Measurements from ENCODE around the gene ALG8. TPM values are rescaled to one million over a fixed set of nuclear protein-coding genes. Genes with fewer than 3 reads are reported as not detected.
"Not testable (repeated sequence)": the region's sequence is repeated elsewhere in the genome, so short reads cannot be mapped to it uniquely, and the experiment has no call there.

The ALG8 gene
- 10 to 100 TPM; 35.1 to 35.9 TPM for total RNA-seq

DNA sequence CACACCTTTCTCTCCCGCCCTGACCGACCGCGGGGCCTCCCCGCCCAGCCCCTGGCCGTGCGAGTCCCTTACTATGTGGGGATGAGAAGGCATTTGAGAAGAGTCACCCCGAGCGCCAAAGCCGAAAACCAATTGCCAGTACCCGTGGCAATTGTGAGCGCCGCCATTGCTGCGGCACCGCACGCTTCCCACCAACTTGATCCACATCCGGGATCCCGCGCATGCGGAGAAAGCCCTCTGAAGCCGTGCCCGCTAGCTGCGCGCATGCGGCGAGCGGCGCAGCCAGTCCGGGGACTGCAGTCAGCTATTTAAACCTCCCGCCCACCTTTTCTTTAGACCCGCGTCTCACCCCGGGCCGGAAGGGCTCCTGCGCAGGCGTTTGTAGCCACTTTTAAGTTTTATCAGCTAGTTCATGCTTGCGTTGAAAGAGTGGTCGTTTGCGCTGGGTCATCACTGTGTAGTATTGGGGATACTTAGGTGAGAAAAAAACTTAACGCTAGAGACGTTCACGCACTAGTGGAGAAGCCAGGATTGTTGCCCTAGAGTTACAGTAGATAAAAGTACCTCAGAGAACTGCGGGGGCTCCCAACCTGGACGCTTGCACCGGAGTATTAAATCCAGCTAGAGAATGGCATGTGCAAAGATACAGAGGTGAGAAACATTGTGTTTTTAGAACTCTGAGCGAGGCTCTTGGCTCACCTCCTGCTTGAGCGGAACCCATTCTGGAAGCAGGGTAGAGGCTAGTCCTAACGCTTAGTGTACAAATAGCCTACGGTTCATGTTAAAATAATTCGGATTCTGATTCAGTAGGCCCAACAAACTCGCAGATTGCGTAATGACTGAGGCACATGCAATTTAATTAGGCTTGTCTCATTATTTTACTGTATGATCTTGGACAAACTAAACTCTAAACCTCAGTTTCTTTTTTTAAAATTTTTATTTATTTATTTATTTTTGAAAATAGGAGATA lies at the start of gene ALG8:
TSS of gene ALG8 (minus strand) at position 205 of the 970 bp plus-strand sequence. CDS start at position 167, 38 bp downstream.
- no peaks in the 10 kb centered on the region for H3K27me3 Mint-ChIP-seq (ENCODE audit: low read depth)
- peak; percentile 97 for DNase-seq
- H3K4me1 Mint-ChIP-seq (ENCODE audit: low read depth), result peaks cover 33% of the 10 kb centered on the region
- no peaks in the 10 kb centered on the region for H3K9me3 Mint-ChIP-seq
- peak within 1 kb of the TSS; percentile 85 for H3K4me3 Mint-ChIP-seq
- H3K27ac Mint-ChIP-seq, result peak within 1 kb of the TSS; percentile 90
- peaks cover 30% of the 10 kb centered on the region for H3K36me3 Mint-ChIP-seq (ENCODE audit: low read depth)
- CTCF ChIA-PET, result interaction anchor here (0.7 to 1.8 kb wide), 10 partner anchors 8 to 425 kb away, joined by 3 to 4 read pairs (median 3); partner anchors contain the start of gene USP35
- intact Hi-C loops (cut with micrococcal nuclease), result loop anchor here (1.0 to 2.0 kb wide), 10 partner anchors 45 to 435 kb away; partner anchors contain the start of genes AAMDC, GAB2, INTS4 and KCTD21

DNA sequence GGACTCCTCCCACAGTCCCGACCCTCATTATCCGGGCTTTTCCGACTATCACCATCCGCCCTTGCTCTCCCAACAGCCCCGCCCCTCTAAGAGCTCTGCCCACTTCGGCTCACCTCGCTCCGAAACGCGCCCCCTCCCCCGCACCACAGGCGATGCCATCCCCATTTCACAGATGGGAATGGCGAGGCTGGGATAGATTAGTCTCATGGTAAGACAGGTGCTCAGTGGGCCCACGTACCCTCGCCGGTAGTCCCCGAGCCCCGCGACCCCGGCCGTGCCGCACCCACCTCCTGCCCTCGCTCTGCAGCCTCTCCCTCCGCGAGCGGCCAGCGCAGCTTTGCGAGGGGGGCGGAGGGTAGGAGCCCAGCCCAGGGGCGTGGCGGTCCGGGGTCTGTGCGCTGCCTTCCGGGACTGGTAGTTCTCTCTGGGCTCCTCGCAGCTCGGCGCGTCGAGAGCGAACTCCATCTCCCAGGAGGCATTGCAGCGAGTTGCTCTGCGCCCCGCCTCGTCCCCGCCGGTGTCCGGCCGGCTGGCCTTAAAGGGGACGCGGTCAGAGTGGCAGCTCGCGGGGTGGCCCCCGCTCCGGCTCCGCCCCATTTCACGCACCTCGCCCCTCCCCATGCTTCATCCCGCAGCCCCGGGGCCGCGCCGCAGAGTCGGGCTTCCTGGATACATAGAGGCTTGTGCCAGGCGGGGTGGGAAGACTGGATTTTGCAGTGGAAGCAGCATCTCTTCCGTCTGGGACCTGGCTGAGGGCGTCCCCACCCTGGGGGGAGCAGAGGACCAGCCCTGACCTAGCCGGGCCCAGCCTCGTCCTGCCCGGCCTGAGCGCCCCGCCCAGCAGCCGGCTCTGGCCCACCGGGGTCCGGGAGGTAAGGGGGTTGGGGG lies 49.1 kb upstream of the ALG8 start, which contains the start of the genes KCTD21 and USP35:
TSS of gene KCTD21 (minus strand) at position 341 of the 888 bp plus-strand sequence. CDS start 14,072 bp downstream, outside the sequence.
TSS of gene USP35 (plus strand) at position 634 of the 888 bp plus-strand sequence. CDS start 7,327 bp downstream, outside the sequence.
- no peaks in the 10 kb centered on the region for H3K9me3 Mint-ChIP-seq
- intact Hi-C loops (cut with micrococcal nuclease), result loop anchor here (1.0 to 5.0 kb wide), 11 partner anchors 14 to 551 kb away; partner anchors contain the start of genes AAMDC, ALG8, CLNS1A and GAB2
- H3K4me3 Mint-ChIP-seq, result peak within 1 kb of the TSS; percentile 99
- H3K27me3 Mint-ChIP-seq (ENCODE audit: low read depth), result no peaks in the 10 kb centered on the region
- H3K27ac Mint-ChIP-seq, result peak within 1 kb of the TSS; percentile 99
- peaks cover 55% of the 10 kb centered on the region for H3K4me1 Mint-ChIP-seq (ENCODE audit: low read depth)
- peak; percentile 93 for DNase-seq
- peaks cover 4% of the 10 kb centered on the region for H3K36me3 Mint-ChIP-seq (ENCODE audit: low read depth)
- CTCF ChIA-PET, result interaction anchor here (0.7 to 1.3 kb wide), 4 partner anchors 12 to 50 kb away, joined by 4 to 6 read pairs (median 4); partner anchors contain the start of gene ALG8

DNA sequence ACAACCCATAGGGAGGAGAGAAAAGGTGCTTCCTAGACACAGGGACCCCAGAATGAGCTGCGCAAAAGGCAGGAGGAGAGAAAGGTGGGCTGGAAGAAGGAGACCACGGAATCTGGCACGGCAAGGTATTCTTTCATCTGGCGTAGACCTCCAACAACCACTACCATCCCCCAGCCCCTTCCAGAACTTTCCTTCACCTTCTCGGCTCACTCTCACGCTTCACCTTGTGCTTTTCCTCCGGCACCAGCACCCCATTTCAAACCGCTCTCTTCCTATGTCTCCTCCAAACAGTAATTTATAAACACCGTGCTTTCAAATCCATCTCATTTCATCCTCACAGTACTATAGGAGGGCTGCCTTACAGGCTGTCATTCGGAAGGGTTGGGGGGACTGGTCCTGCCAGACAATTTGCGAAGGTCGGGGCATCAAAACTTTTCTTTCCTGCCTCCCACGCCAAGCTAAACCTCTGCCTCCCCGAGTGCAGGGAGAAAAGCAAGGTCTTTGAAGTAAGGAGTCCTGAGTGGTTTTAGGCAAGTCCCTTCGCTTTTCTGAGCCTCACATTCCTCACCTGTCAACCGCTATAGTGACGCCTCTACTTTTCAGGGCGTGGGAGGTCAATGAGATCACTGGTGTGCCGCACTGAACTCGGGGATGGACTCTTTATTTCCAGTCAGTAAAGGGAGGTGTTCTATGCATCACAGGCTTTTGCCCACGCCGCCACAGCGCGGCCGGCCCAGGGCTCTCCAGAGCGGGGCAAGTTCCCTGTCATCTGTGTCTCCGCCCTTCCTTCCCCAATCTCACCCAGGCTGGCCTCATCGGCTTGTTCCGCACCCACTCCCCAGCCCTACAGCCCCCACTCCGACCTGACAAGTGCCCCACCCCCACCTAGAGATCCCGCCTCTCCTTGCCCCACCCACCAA lies 48.2 kb upstream of the ALG8 start:
- Mint-ChIP-seq H3K4me1 (ENCODE audit: low read depth) (peaks cover 48% of the 10 kb centered on the region), H3K9me3 (no peaks in the 10 kb centered on the region), H3K36me3 (ENCODE audit: low read depth) (peaks cover 5% of the 10 kb centered on the region), H3K27me3 (ENCODE audit: low read depth) (no peaks in the 10 kb centered on the region), H3K27ac (peak overlapping the region; percentile 99), H3K4me3 (peak overlapping the region; percentile 99)
- CTCF ChIA-PET, result interaction anchor here (0.7 to 1.2 kb wide), 2 partner anchors 13 to 43 kb away, joined by 4 to 6 read pairs; no protein-coding TSS in a partner anchor
- DNase-seq, result peak; percentile 95
- intact Hi-C loops (cut with micrococcal nuclease), result loop anchor here (1.0 to 5.0 kb wide), 12 partner anchors 15 to 550 kb away; partner anchors contain the start of genes AAMDC, ALG8, CLNS1A and GAB2

GRCh38 chr11:78181185-78181584 lies 41.8 kb upstream of the ALG8 start:
- intact Hi-C loops (cut with micrococcal nuclease), result no loop called here
- H3K27ac Mint-ChIP-seq, result no peak overlapping the region
- peaks cover 15% of the 10 kb centered on the region for H3K4me1 Mint-ChIP-seq (ENCODE audit: low read depth)
- H3K27me3 Mint-ChIP-seq (ENCODE audit: low read depth), result no peaks in the 10 kb centered on the region
- no peak for DNase-seq
- H3K4me3 Mint-ChIP-seq, result no peak overlapping the region
- peaks cover 25% of the 10 kb centered on the region for H3K36me3 Mint-ChIP-seq (ENCODE audit: low read depth)
- H3K9me3 Mint-ChIP-seq, result peaks cover 13% of the 10 kb centered on the region
- CTCF ChIA-PET, result no interaction called here

GRCh38 chr11:78180751-78181150 lies 41.3 kb upstream of the ALG8 start:
- H3K27ac Mint-ChIP-seq, result no peak overlapping the region
- no peaks in the 10 kb centered on the region for H3K27me3 Mint-ChIP-seq (ENCODE audit: low read depth)
- peaks cover 15% of the 10 kb centered on the region for H3K9me3 Mint-ChIP-seq
- intact Hi-C loops (cut with micrococcal nuclease), result no loop called here
- CTCF ChIA-PET, result no interaction called here
- H3K4me3 Mint-ChIP-seq, result no peak overlapping the region
- H3K36me3 Mint-ChIP-seq (ENCODE audit: low read depth), result peaks cover 25% of the 10 kb centered on the region
- peaks cover 11% of the 10 kb centered on the region for H3K4me1 Mint-ChIP-seq (ENCODE audit: low read depth)
- DNase-seq, result no peak

- H3K4me3 Mint-ChIP-seq, result no peak overlapping the region
- CTCF ChIA-PET, result no interaction called here
- DNase-seq, result no peak
- peaks cover 24% of the 10 kb centered on the region for H3K36me3 Mint-ChIP-seq (ENCODE audit: low read depth)
- intact Hi-C loops (cut with micrococcal nuclease), result no loop called here
- H3K4me1 Mint-ChIP-seq (ENCODE audit: low read depth), result peaks cover 7% of the 10 kb centered on the region
- H3K27me3 Mint-ChIP-seq (ENCODE audit: low read depth), result no peaks in the 10 kb centered on the region
- H3K27ac Mint-ChIP-seq, result no peak overlapping the region
- H3K9me3 Mint-ChIP-seq, result peaks cover 15% of the 10 kb centered on the region
These were observed 40.1 kb upstream of the ALG8 start for GRCh38 chr11:78179459-78180071.

DNA sequence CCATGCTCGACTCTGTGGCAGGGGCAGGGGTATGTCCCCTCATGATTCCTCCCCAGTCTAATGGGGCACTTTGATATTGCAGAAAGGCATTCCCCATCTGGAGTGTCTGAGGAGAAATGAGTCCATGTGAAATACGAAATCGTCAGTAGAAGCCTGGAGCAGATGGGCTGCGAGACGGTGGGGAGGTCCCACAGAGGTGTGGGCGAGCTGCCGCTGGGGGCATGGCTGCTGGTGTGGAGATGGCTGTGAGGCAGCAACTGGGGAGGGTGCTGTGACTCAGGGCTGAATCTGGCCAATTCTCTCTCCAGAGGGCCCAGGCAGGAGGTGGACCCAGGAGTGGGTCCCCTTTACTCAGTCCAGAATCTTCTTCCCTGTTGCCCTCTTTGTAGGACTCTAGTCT lies 37.8 kb upstream of the ALG8 start:
- intact Hi-C loops (cut with micrococcal nuclease), result no loop called here
- peaks cover 15% of the 10 kb centered on the region for H3K9me3 Mint-ChIP-seq
- H3K36me3 Mint-ChIP-seq (ENCODE audit: low read depth), result peaks cover 32% of the 10 kb centered on the region
- H3K4me1 Mint-ChIP-seq (ENCODE audit: low read depth), result peaks cover 7% of the 10 kb centered on the region
- no peak for DNase-seq
- no peak overlapping the region for H3K27ac Mint-ChIP-seq
- CTCF ChIA-PET, result no interaction called here
- H3K27me3 Mint-ChIP-seq (ENCODE audit: low read depth), result no peaks in the 10 kb centered on the region
- no peak overlapping the region for H3K4me3 Mint-ChIP-seq

- no peaks in the 10 kb centered on the region for H3K27me3 Mint-ChIP-seq (ENCODE audit: low read depth)
- peaks cover 32% of the 10 kb centered on the region for H3K36me3 Mint-ChIP-seq (ENCODE audit: low read depth)
- H3K9me3 Mint-ChIP-seq, result peaks cover 13% of the 10 kb centered on the region
- no peak overlapping the region for H3K27ac Mint-ChIP-seq
- DNase-seq, result no peak
- intact Hi-C loops (cut with micrococcal nuclease), result no loop called here
- CTCF ChIA-PET, result no interaction called here
- H3K4me3 Mint-ChIP-seq, result no peak overlapping the region
- H3K4me1 Mint-ChIP-seq (ENCODE audit: low read depth), result peaks cover 7% of the 10 kb centered on the region
These were observed 37.2 kb upstream of the ALG8 start for GRCh38 chr11:78176605-78177141.

DNA sequence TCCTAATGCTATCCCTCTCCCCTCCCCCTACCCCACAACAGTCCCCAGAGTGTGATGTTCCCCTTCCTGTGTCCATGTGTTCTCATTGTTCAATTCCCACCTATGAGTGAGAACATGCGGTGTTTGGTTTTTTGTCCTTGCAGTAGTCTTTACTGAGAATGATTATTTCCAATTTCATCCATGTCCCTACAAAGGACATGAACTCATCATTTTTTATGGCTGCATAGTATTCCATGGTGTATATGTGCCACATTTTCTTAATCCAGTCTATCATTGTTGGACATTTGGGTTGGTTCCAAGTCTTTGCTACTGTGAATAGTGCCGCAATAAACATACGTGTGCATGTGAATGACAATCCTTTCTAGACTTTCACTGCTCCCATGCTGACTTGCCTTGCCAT lies 36.4 kb upstream of the ALG8 start:
- H3K4me3 Mint-ChIP-seq; DNase-seq; H3K9me3 Mint-ChIP-seq; H3K4me1 Mint-ChIP-seq (ENCODE audit: low read depth); intact Hi-C loops (cut with micrococcal nuclease); H3K27me3 Mint-ChIP-seq (ENCODE audit: low read depth); CTCF ChIA-PET; H3K27ac Mint-ChIP-seq: not testable (repeated sequence)
- peaks cover 26% of the 10 kb centered on the region for H3K36me3 Mint-ChIP-seq (ENCODE audit: low read depth)

- no peak overlapping the region for H3K27ac Mint-ChIP-seq
- CTCF ChIA-PET, result no interaction called here
- intact Hi-C loops (cut with micrococcal nuclease), result no loop called here
- no peaks in the 10 kb centered on the region for H3K27me3 Mint-ChIP-seq (ENCODE audit: low read depth)
- peaks cover 18% of the 10 kb centered on the region for H3K36me3 Mint-ChIP-seq (ENCODE audit: low read depth)
- no peak for DNase-seq
- H3K4me3 Mint-ChIP-seq, result no peak overlapping the region
- H3K4me1 Mint-ChIP-seq (ENCODE audit: low read depth), result no peaks in the 10 kb centered on the region
- H3K9me3 Mint-ChIP-seq, result peaks cover 4% of the 10 kb centered on the region
These were observed 32.5 kb upstream of the ALG8 start for GRCh38 chr11:78171951-78172350.
